ENCODE results near the gene ALPK3. TPM values are rescaled to one million over a fixed set of nuclear protein-coding genes. Genes with fewer than 3 reads are reported as not detected.

The ALPK3 gene
- total and polyA plus RNA-seq, 2 experiments from 2014 or later = 3.7 to 29.7 TPM

DNA sequence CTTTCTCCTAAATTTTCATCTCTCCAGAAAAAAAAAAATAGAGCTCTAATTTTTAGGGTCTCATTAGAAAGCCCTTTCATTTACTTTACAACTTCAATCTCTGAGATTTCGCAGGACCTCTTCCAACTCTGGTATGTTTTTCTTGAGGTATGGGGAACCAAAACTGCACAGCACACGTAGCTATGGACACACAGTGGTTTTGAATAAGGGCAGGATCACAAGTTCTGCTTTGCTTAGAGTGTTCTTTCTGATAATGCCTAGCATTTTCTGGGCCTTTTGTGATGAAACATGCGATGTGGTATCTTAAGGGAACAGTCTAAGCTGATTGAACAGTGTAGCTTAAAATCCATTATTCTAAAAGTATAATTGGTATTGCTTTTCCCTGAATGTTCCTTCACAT, 43.4 kb upstream of the ALPK3 start:
- H3K27ac Mint-ChIP-seq = no peak overlapping the region
- Histone ChIP-seq H3K4me2 (no peak overlapping the region), H3K36me3 (ENCODE audit: insufficient read depth) (no peaks in the 10 kb centered on the region), H3K27me3 (ENCODE audit: insufficient read depth) (no peaks in the 10 kb centered on the region), H3K9me2 (ENCODE audit: insufficient read depth) (no peaks in the 10 kb centered on the region), H3K4me1 (ENCODE audit: insufficient read depth) (peaks cover 9% of the 10 kb centered on the region; the same call in 1 of the 2 replicates), H3F3A (replicated peaks; ENCODE audit: low read depth) (no peaks in the 10 kb centered on the region), H3K27ac (ENCODE audit: low read depth) (no peak overlapping the region), H2AFZ (no peak overlapping the region), H4K20me1 (replicated peaks; ENCODE audit: insufficient read depth) (peaks cover 8% of the 10 kb centered on the region), H3K4me3 (no peak overlapping the region), H3K79me2 (replicated peaks; ENCODE audit: insufficient read depth) (peaks cover 64% of the 10 kb centered on the region)
- H3K4me1 Mint-ChIP-seq = peaks cover 11% of the 10 kb centered on the region
- ATAC-seq = no peak
- no peak for DNase-seq (ENCODE audit: low spot score)
- peaks cover 23% of the 10 kb centered on the region for H3K36me3 Mint-ChIP-seq (ENCODE audit: low read depth)
- H3K27me3 Mint-ChIP-seq (ENCODE audit: insufficient read depth, low read depth, poor library complexity) = peaks cover 11% of the 10 kb centered on the region
- H3K4me3 Mint-ChIP-seq = no peak overlapping the region
- TF ChIP-seq, protein P1, sequence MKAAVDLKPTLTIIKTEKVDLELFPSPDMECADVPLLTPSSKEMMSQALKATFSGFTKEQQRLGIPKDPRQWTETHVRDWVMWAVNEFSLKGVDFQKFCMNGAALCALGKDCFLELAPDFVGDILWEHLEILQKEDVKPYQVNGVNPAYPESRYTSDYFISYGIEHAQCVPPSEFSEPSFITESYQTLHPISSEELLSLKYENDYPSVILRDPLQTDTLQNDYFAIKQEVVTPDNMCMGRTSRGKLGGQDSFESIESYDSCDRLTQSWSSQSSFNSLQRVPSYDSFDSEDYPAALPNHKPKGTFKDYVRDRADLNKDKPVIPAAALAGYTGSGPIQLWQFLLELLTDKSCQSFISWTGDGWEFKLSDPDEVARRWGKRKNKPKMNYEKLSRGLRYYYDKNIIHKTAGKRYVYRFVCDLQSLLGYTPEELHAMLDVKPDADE (IDR thresholded peaks at IDR 0.05) = no peak
- TF ChIP-seq POLR2AphosphoS5 (IDR thresholded peaks at IDR 0.05; ENCODE audit: low read depth) = no peak
- TF ChIP-seq ZNF331 (CRISPR knock-in tag; IDR thresholded peaks at IDR 0.05; ENCODE audit: low read depth) = no peak
- no peak for TF ChIP-seq JUNB (IDR thresholded peaks at IDR 0.05; ENCODE audit: unreplicated experiment)
- TF ChIP-seq, protein P2, sequence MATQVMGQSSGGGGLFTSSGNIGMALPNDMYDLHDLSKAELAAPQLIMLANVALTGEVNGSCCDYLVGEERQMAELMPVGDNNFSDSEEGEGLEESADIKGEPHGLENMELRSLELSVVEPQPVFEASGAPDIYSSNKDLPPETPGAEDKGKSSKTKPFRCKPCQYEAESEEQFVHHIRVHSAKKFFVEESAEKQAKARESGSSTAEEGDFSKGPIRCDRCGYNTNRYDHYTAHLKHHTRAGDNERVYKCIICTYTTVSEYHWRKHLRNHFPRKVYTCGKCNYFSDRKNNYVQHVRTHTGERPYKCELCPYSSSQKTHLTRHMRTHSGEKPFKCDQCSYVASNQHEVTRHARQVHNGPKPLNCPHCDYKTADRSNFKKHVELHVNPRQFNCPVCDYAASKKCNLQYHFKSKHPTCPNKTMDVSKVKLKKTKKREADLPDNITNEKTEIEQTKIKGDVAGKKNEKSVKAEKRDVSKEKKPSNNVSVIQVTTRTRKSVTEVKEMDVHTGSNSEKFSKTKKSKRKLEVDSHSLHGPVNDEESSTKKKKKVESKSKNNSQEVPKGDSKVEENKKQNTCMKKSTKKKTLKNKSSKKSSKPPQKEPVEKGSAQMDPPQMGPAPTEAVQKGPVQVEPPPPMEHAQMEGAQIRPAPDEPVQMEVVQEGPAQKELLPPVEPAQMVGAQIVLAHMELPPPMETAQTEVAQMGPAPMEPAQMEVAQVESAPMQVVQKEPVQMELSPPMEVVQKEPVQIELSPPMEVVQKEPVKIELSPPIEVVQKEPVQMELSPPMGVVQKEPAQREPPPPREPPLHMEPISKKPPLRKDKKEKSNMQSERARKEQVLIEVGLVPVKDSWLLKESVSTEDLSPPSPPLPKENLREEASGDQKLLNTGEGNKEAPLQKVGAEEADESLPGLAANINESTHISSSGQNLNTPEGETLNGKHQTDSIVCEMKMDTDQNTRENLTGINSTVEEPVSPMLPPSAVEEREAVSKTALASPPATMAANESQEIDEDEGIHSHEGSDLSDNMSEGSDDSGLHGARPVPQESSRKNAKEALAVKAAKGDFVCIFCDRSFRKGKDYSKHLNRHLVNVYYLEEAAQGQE (IDR thresholded peaks at IDR 0.05; ENCODE audit: unreplicated experiment) = no peak
- no peak for TF ChIP-seq ZNF114 (CRISPR knock-in tag; IDR thresholded peaks at IDR 0.05)
- TF ChIP-seq, protein P3, sequence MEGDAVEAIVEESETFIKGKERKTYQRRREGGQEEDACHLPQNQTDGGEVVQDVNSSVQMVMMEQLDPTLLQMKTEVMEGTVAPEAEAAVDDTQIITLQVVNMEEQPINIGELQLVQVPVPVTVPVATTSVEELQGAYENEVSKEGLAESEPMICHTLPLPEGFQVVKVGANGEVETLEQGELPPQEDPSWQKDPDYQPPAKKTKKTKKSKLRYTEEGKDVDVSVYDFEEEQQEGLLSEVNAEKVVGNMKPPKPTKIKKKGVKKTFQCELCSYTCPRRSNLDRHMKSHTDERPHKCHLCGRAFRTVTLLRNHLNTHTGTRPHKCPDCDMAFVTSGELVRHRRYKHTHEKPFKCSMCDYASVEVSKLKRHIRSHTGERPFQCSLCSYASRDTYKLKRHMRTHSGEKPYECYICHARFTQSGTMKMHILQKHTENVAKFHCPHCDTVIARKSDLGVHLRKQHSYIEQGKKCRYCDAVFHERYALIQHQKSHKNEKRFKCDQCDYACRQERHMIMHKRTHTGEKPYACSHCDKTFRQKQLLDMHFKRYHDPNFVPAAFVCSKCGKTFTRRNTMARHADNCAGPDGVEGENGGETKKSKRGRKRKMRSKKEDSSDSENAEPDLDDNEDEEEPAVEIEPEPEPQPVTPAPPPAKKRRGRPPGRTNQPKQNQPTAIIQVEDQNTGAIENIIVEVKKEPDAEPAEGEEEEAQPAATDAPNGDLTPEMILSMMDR (conservative IDR thresholded peaks at IDR 0.05; ENCODE audit: low read depth in 2 of 2) = no peak
- no peak for TF ChIP-seq CREB1 (CRISPR knock-in tag; IDR thresholded peaks at IDR 0.05; ENCODE audit: low read depth)
- no peak for TF ChIP-seq NANOG (IDR thresholded peaks at IDR 0.05; ENCODE audit: borderline replicate concordance)
- TF ChIP-seq, protein P4, sequence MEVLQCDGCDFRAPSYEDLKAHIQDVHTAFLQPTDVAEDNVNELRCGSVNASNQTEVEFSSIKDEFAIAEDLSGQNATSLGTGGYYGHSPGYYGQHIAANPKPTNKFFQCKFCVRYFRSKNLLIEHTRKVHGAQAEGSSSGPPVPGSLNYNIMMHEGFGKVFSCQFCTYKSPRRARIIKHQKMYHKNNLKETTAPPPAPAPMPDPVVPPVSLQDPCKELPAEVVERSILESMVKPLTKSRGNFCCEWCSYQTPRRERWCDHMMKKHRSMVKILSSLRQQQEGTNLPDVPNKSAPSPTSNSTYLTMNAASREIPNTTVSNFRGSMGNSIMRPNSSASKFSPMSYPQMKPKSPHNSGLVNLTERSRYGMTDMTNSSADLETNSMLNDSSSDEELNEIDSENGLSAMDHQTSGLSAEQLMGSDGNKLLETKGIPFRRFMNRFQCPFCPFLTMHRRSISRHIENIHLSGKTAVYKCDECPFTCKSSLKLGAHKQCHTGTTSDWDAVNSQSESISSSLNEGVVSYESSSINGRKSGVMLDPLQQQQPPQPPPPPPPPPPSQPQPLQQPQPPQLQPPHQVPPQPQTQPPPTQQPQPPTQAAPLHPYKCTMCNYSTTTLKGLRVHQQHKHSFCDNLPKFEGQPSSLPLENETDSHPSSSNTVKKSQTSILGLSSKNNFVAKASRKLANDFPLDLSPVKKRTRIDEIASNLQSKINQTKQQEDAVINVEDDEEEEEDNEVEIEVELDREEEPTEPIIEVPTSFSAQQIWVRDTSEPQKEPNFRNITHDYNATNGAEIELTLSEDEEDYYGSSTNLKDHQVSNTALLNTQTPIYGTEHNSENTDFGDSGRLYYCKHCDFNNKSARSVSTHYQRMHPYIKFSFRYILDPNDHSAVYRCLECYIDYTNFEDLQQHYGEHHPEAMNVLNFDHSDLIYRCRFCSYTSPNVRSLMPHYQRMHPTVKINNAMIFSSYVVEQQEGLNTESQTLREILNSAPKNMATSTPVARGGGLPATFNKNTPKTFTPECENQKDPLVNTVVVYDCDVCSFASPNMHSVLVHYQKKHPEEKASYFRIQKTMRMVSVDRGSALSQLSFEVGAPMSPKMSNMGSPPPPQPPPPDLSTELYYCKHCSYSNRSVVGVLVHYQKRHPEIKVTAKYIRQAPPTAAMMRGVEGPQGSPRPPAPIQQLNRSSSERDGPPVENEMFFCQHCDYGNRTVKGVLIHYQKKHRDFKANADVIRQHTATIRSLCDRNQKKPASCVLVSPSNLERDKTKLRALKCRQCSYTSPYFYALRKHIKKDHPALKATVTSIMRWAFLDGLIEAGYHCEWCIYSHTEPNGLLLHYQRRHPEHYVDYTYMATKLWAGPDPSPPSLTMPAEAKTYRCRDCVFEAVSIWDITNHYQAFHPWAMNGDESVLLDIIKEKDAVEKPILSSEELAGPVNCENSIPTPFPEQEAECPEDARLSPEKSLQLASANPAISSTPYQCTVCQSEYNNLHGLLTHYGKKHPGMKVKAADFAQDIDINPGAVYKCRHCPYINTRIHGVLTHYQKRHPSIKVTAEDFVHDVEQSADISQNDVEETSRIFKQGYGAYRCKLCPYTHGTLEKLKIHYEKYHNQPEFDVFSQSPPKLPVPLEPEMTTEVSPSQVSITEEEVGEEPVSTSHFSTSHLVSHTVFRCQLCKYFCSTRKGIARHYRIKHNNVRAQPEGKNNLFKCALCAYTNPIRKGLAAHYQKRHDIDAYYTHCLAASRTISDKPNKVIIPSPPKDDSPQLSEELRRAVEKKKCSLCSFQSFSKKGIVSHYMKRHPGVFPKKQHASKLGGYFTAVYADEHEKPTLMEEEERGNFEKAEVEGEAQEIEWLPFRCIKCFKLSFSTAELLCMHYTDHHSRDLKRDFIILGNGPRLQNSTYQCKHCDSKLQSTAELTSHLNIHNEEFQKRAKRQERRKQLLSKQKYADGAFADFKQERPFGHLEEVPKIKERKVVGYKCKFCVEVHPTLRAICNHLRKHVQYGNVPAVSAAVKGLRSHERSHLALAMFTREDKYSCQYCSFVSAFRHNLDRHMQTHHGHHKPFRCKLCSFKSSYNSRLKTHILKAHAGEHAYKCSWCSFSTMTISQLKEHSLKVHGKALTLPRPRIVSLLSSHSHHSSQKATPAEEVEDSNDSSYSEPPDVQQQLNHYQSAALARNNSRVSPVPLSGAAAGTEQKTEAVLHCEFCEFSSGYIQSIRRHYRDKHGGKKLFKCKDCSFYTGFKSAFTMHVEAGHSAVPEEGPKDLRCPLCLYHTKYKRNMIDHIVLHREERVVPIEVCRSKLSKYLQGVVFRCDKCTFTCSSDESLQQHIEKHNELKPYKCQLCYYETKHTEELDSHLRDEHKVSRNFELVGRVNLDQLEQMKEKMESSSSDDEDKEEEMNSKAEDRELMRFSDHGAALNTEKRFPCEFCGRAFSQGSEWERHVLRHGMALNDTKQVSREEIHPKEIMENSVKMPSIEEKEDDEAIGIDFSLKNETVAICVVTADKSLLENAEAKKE (CRISPR knock-in tag; IDR thresholded peaks at IDR 0.05) = no peak
- H3K9me3 Mint-ChIP-seq = no peaks in the 10 kb centered on the region

Data from GM23338 (cell line).